ENCODE measurements around the gene CNKSR3. TPM values are rescaled to one million over a fixed set of nuclear protein-coding genes. Genes with fewer than 3 reads are reported as not detected.

Gene CNKSR3
- polyA plus RNA-seq, 1 donor from 2014 or later: 3.0 TPM

DNA sequence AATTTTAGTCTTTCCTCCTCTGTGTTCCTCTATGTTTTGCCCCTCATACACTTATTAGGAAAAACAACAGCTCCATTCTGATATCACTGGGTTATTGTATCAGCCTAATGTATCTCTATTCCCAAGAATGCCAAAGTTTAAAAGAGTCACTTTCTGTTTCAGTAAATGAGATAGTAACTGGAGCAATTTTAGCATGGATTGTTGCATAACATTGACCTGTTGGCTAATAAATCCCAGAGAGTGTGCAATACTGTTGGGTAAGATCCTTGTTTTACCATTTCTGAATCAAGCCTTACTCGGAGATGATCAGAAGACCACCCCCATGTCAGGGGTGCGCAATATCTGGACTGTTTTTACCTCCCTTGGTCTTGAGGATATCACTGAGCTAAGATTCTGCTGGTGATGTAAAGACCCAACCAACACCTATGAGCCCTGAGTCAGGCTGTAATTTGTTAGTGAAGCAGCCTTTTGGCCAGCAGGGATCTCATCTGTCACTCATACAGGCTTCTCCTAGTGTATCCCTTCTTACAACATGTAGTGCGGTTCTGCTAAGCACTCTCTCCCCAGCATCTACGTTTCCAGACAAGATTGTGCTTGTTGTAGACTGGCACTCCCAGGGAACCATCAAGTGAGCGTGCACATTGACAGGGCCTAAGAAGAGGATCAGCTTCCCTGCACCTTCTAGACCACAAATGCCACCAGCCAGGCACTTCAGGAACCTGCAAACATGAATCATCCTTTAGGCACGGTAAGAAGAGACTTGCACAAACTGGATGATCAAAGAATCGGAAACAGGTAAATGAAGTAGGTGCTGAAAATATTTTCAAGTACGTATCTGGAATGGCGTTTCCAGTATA is 142.4 kb downstream of the CNKSR3 start:
- H4K20me1 ChIP-seq (ENCODE audit: insufficient read depth): no peaks in the 10 kb centered on the region
- H3K4me2 ChIP-seq (ENCODE audit: low read length): no peak overlapping the region
- H3K9me2 ChIP-seq (ENCODE audit: insufficient read depth, low read length): no peaks in the 10 kb centered on the region
- H3K27me3 ChIP-seq (ENCODE audit: insufficient read depth, low read depth, low read length): no peaks in the 10 kb centered on the region
- H3K9me3 ChIP-seq (ENCODE audit: low read length): no peaks in the 10 kb centered on the region
- H3K4me3 ChIP-seq (ENCODE audit: low read length): no peak overlapping the region
- no peak for TF ChIP-seq MXI1 (conservative IDR thresholded peaks at IDR 0.05; ENCODE audit: poor library complexity, severe bottlenecking)
- no peak for TF ChIP-seq RAD21 (conservative IDR thresholded peaks at IDR 0.05)
- no peak for TF ChIP-seq SMC3 (conservative IDR thresholded peaks at IDR 0.05; ENCODE audit: poor library complexity)
- TF ChIP-seq, protein P1, sequence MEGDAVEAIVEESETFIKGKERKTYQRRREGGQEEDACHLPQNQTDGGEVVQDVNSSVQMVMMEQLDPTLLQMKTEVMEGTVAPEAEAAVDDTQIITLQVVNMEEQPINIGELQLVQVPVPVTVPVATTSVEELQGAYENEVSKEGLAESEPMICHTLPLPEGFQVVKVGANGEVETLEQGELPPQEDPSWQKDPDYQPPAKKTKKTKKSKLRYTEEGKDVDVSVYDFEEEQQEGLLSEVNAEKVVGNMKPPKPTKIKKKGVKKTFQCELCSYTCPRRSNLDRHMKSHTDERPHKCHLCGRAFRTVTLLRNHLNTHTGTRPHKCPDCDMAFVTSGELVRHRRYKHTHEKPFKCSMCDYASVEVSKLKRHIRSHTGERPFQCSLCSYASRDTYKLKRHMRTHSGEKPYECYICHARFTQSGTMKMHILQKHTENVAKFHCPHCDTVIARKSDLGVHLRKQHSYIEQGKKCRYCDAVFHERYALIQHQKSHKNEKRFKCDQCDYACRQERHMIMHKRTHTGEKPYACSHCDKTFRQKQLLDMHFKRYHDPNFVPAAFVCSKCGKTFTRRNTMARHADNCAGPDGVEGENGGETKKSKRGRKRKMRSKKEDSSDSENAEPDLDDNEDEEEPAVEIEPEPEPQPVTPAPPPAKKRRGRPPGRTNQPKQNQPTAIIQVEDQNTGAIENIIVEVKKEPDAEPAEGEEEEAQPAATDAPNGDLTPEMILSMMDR (IDR thresholded peaks at IDR 0.05; ENCODE audit: poor library complexity, severe bottlenecking): no peak
- no peak for TF ChIP-seq EZH2 (IDR thresholded peaks at IDR 0.05; ENCODE audit: borderline replicate concordance, insufficient read depth, low read length, poor library complexity, severe bottlenecking)
- TF ChIP-seq EP300 (conservative IDR thresholded peaks at IDR 0.05; ENCODE audit: poor library complexity, severe bottlenecking): no peak
- no peak for TF ChIP-seq POLR2AphosphoS5 (IDR thresholded peaks at IDR 0.05)
- TF ChIP-seq TAF1 (IDR thresholded peaks at IDR 0.05; ENCODE audit: low read depth): no peak
- TF ChIP-seq, protein P2, sequence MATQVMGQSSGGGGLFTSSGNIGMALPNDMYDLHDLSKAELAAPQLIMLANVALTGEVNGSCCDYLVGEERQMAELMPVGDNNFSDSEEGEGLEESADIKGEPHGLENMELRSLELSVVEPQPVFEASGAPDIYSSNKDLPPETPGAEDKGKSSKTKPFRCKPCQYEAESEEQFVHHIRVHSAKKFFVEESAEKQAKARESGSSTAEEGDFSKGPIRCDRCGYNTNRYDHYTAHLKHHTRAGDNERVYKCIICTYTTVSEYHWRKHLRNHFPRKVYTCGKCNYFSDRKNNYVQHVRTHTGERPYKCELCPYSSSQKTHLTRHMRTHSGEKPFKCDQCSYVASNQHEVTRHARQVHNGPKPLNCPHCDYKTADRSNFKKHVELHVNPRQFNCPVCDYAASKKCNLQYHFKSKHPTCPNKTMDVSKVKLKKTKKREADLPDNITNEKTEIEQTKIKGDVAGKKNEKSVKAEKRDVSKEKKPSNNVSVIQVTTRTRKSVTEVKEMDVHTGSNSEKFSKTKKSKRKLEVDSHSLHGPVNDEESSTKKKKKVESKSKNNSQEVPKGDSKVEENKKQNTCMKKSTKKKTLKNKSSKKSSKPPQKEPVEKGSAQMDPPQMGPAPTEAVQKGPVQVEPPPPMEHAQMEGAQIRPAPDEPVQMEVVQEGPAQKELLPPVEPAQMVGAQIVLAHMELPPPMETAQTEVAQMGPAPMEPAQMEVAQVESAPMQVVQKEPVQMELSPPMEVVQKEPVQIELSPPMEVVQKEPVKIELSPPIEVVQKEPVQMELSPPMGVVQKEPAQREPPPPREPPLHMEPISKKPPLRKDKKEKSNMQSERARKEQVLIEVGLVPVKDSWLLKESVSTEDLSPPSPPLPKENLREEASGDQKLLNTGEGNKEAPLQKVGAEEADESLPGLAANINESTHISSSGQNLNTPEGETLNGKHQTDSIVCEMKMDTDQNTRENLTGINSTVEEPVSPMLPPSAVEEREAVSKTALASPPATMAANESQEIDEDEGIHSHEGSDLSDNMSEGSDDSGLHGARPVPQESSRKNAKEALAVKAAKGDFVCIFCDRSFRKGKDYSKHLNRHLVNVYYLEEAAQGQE (IDR thresholded peaks at IDR 0.05; ENCODE audit: borderline replicate concordance): no peak
- H3K36me3 ChIP-seq (ENCODE audit: insufficient read depth, low read length): no peaks in the 10 kb centered on the region
- no peaks in the 10 kb centered on the region for H3K79me2 ChIP-seq (replicated peaks; ENCODE audit: insufficient read depth, low read length)
- H3F3A ChIP-seq (ENCODE audit: insufficient read depth, low read length, poor library complexity, severe bottlenecking): no peaks in the 10 kb centered on the region
- H3K9ac ChIP-seq (ENCODE audit: low read length): no peak overlapping the region
- no peak overlapping the region for H2AFZ ChIP-seq (ENCODE audit: low read depth, low read length)
- no peak overlapping the region for H3K27ac ChIP-seq (ENCODE audit: low read length)

DNA sequence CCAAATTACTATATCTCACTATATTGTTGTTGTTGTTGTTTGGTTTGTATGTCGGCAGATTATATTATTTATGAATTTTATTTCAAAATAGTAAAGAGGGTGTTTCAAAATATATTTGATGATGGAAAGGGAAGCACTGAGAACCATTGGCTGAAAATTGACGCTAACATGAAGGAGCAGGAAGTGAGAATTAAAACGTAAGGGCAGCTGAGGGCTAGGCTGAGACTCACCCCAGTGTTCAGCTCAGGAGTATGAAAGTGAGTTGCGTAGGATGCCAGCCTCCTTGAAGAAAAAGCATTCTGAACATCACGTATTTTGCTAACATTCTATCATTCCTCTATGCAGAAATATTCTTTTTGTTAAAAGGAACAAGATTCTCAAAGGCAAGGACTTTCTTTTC is 143.1 kb downstream of the CNKSR3 start:
- Histone ChIP-seq H4K20me1 (ENCODE audit: insufficient read depth) (no peaks in the 10 kb centered on the region), H3K27ac (ENCODE audit: low read length) (no peak overlapping the region), H3K27me3 (ENCODE audit: insufficient read depth, low read depth, low read length) (no peaks in the 10 kb centered on the region), H3K79me2 (replicated peaks; ENCODE audit: insufficient read depth, low read length) (no peaks in the 10 kb centered on the region), H3F3A (ENCODE audit: insufficient read depth, low read length, poor library complexity, severe bottlenecking) (no peaks in the 10 kb centered on the region), H3K9me3 (ENCODE audit: low read length) (no peaks in the 10 kb centered on the region), H3K4me2 (ENCODE audit: low read length) (no peak overlapping the region), H3K9me2 (ENCODE audit: insufficient read depth, low read length) (no peaks in the 10 kb centered on the region), H3K36me3 (ENCODE audit: insufficient read depth, low read length) (no peaks in the 10 kb centered on the region), H3K4me3 (ENCODE audit: low read length) (no peak overlapping the region), H3K9ac (ENCODE audit: low read length) (no peak overlapping the region), H2AFZ (ENCODE audit: low read depth, low read length) (no peak overlapping the region)
- TF ChIP-seq MXI1 (conservative IDR thresholded peaks at IDR 0.05; ENCODE audit: poor library complexity, severe bottlenecking) (no peak), EP300 (conservative IDR thresholded peaks at IDR 0.05; ENCODE audit: poor library complexity, severe bottlenecking) (no peak), TAF1 (IDR thresholded peaks at IDR 0.05; ENCODE audit: low read depth) (no peak), EZH2 (IDR thresholded peaks at IDR 0.05; ENCODE audit: borderline replicate concordance, insufficient read depth, low read length, poor library complexity, severe bottlenecking) (no peak)
- TF ChIP-seq, protein P2 (IDR thresholded peaks at IDR 0.05; ENCODE audit: borderline replicate concordance): no peak

All from neural cell (in vitro differentiated cells).